ENCODE results near the gene LRRC36.
"Not testable (repeated sequence)": the region's sequence is repeated elsewhere in the genome, so short reads cannot be mapped to it uniquely, and the experiment has no call there.

The LRRC36 gene

DNA sequence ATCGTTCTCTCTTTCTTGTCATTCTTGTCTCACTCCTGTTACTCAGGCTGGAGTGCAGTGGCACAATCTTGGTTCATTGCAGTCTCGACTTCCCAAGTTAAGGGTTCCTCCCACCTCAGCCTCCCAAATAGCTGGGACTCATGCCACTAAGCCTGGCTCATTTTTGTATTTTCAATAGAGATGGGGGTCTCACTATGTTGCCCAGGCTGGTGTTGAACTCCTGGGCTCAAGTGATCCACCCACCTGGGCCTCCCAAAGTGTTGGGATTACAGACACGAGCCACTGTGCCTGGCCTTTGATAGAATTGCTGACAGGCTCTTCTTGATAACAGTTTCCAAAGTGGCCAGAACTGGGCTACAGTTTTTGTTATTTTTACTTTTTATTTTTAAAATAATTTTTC, 34.4 kb downstream of the LRRC36 start:
- no peak for TF ChIP-seq CTCF (IDR thresholded peaks at IDR 0.05; ENCODE audit: borderline replicate concordance, insufficient read depth, low read depth, low read length)
- no peak overlapping the region for H3K4me3 ChIP-seq (ENCODE audit: low read depth, low read length)

GRCh38 chr16:67364600-67365235, 38.1 kb downstream of the LRRC36 start:
- H3K4me3 ChIP-seq (ENCODE audit: low read depth, low read length) = no peak overlapping the region
- TF ChIP-seq CTCF (IDR thresholded peaks at IDR 0.05; ENCODE audit: borderline replicate concordance, insufficient read depth, low read depth, low read length) = no peak

GRCh38 chr16:67370661-67371060, 44.0 kb downstream of the LRRC36 start:
- H3K4me3 ChIP-seq (ENCODE audit: low read depth, low read length) = no peak overlapping the region
- no peak for TF ChIP-seq CTCF (IDR thresholded peaks at IDR 0.05; ENCODE audit: borderline replicate concordance, insufficient read depth, low read depth, low read length)

DNA sequence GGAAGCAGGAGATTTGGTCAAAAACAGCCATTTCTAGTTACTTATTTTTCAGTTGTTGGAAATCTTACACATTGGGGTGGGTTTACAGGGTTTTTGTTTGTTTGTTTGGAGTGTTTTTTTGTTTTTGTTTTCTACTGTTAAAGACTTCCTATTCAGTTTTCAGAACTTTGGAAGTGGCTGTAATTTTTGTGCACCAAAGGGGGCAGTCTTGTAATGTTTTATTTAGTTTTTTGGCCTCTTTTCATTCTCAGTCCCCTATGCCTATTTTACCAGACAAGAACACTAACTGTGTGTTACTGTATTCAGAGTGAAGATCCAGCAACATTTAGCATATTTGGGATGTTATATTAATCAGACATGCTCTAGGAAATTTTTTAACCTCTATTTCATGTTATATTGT, 46.0 kb downstream of the LRRC36 start:
- no peak for TF ChIP-seq CTCF (IDR thresholded peaks at IDR 0.05; ENCODE audit: borderline replicate concordance, insufficient read depth, low read depth, low read length)
- H3K4me3 ChIP-seq (ENCODE audit: low read depth, low read length) = no peak overlapping the region

DNA sequence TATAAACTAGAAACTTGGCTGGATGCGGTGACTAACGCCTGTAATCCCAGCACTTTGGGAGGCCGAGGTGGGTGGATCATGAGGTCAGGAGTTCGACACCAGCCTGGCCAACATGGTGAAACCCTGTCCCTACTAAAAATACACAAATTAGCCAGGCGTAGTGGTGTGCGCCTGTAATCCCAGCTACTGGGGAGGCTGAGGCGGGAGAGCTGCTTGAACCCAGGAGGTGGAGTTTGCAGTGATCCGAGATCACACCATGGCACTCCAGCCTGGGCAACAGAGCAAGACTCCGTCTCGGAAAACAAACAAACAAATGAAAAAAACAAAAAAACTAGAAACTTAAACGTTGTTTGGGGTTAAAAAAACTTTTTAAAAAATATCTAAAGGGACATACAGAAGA, 49.4 kb downstream of the LRRC36 start:
- not testable (repeated sequence) for H3K4me3 ChIP-seq (ENCODE audit: low read depth, low read length)

DNA sequence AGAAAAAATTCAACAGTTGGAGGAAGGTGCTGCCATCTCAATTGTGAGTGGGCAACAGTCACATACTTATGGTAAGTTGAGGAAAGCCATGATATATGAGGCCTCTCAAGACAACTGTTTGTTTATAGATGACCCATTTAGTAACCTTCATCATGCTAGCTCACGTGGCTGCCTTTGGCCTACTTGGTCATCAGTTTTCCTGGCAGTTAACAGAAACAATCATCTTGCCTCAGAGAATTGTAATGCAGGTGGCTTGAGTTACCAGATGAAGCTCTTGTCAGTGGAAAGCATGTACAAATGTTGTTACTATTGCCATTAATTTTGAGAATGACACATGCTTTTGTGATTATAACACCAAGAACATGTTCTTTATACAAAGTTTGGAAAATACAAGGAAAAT, 52.0 kb downstream of the LRRC36 start:
- no peak for TF ChIP-seq CTCF (IDR thresholded peaks at IDR 0.05; ENCODE audit: borderline replicate concordance, insufficient read depth, low read depth, low read length)
- no peak overlapping the region for H3K4me3 ChIP-seq (ENCODE audit: low read depth, low read length)

DNA sequence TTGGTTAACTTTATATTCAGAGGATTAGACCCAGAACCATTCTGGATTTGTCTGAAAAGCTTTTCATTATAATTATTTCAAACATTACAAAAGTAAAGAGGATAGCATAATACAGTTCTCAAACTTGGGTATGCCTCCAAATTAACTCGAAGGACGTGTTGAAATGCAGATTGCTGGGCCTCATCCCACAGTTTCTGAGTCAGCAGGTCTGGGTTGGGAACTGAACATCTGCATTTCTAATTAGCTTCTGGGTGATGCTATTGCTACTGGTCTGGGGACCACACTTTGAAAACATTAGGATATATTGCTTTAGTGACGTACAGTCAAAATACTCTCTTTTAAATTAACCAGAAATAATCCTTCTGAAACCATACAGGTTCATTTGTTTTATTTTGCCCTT, 56.7 kb downstream of the LRRC36 start:
- TF ChIP-seq CTCF (IDR thresholded peaks at IDR 0.05; ENCODE audit: borderline replicate concordance, insufficient read depth, low read depth, low read length) = no peak
- H3K4me3 ChIP-seq (ENCODE audit: low read depth, low read length) = no peak overlapping the region

Measured in GM12875 (cell line).